HepG2 (cell line): Measurements from ENCODE around the gene SEC14L6. TPM values are rescaled to one million over a fixed set of nuclear protein-coding genes. Genes with fewer than 3 reads are reported as not detected.
A peak's percentile ranks its signal among the peaks of the same experiment; 100 is the strongest.

Experiments used
- AGO1 ChIP-seq: fragments of 200-400 bp; formaldehyde crosslinking; IDR thresholded peaks from 2 replicates; pipeline ENCODE4 v1.6.1; 2017; ENCODE audit warnings: mild to moderate bottlenecking, low read depth, low read length, moderate library complexity; ENCODE audit not compliant: poor library complexity, severe bottlenecking
- FOXK2 ChIP-seq: fragments of 450-650 bp; IDR thresholded peaks from 2 replicates; pipeline ENCODE4 v1.6.1; 2016
- KDM3A ChIP-seq: IDR thresholded peaks from 2 replicates; pipeline ENCODE4 v1.6.1; 2018; ENCODE audit warnings: low read depth, missing compliant biosample characterization
- NCOA2 ChIP-seq: sonication (generic); formaldehyde crosslinking; IDR thresholded peaks from 2 replicates; pipeline ENCODE4 v1.8.0; 2022; ENCODE audit warnings: inconsistent platforms
- NFKBIZ ChIP-seq: IDR thresholded peaks from 2 replicates; pipeline ENCODE4 v1.6.1; 2018; ENCODE audit warnings: missing genetic modification reagents, missing compliant biosample characterization
- NR2F1 ChIP-seq, 2 experiments: fragments of 450-650 bp in 1 of 2; formaldehyde crosslinking in 1 of 2; IDR thresholded peaks; 2 replicates each; pipeline versions ENCODE4 v1.5.0 to v1.6.1; 2016 to 2020; ENCODE audit warnings: mild to moderate bottlenecking in 1 of 2, missing compliant biosample characterization in 1 of 2, missing genetic modification reagents in 1 of 2, moderate library complexity in 1 of 2
- NR2F2 ChIP-seq: IDR thresholded peaks from 2 replicates; pipeline ENCODE4 v1.6.1; 2012; ENCODE audit warnings: low read depth, inconsistent platforms, borderline replicate concordance
- PPARG ChIP-seq: conservative IDR thresholded peaks from 2 replicates; pipeline ENCODE4 v1.6.1; 2016; ENCODE audit warnings: missing biosample characterization, missing genetic modification reagents
- SMARCC2 ChIP-seq: fragments of 450-650 bp; IDR thresholded peaks from 2 replicates; pipeline ENCODE4 v1.6.1; 2017; ENCODE audit warnings: antibody characterized with exemption, mild to moderate bottlenecking
- ZEB1 ChIP-seq: IDR thresholded peaks from 2 replicates; pipeline ENCODE4 v1.6.1; 2012; ENCODE audit warnings: mild to moderate bottlenecking, low read depth, inconsistent platforms; ENCODE audit not compliant: insufficient replicate concordance
- ZFP36 ChIP-seq: fragments of 150-350 bp; IDR thresholded peaks from 2 replicates; pipeline ENCODE4 v1.6.1; 2018; ENCODE audit warnings: borderline replicate concordance, low read length, low read depth; ENCODE audit not compliant: partially characterized antibody
- ZNF205 ChIP-seq: IDR thresholded peaks from 2 replicates; pipeline ENCODE4 v1.6.1; 2018; ENCODE audit warnings: missing biosample characterization, missing genetic modification reagents
- ZNF224 ChIP-seq: sonication (generic); formaldehyde crosslinking; IDR thresholded peaks from 2 replicates; pipeline ENCODE4 v1.5.0; 2020; ENCODE audit warnings: mild to moderate bottlenecking, missing genetic modification reagents
- ZNF432 ChIP-seq: sonication (generic); formaldehyde crosslinking; IDR thresholded peaks from 2 replicates; pipeline ENCODE4 v1.5.0; 2020; ENCODE audit warnings: missing genetic modification reagents, mild to moderate bottlenecking, borderline replicate concordance
- ZNF513 ChIP-seq: sonication (generic); formaldehyde crosslinking; conservative IDR thresholded peaks from 2 replicates; pipeline ENCODE4 v1.5.0; 2020; ENCODE audit warnings: missing genetic modification reagents
- ZSCAN29 ChIP-seq: sonication (generic); formaldehyde crosslinking; conservative IDR thresholded peaks from 2 replicates; pipeline ENCODE4 v1.4.0; 2020; ENCODE audit warnings: mild to moderate bottlenecking, missing genetic modification reagents
- polyA plus RNA-seq, 8 experiments: library from polyadenylated mRNA; depleted of rRNA in 3 of 8; stranded (reverse) in 7 of 8; unstranded in 1 of 8; fragments of >200 nt; fragmentation: Illumina TruSeq in 4 of 8; extraction: Trizol in 4 of 8; gene quantifications; 2 replicates each; pipeline versions ENCODE4 v1.2.1 to v1.2.3, GENCODE V29; 2011 to 2016; ENCODE audit warnings: low read depth in 4 of 8, missing spikeins in 1 of 8, mixed read lengths in 1 of 8; ENCODE audit not compliant: insufficient read depth in 1 of 8
- total RNA-seq, 5 experiments: library from RNA; depleted of rRNA; stranded (reverse); fragments of >200 nt; fragmentation: Illumina TruSeq; extraction: Trizol; gene quantifications; 2 replicates each; pipeline ENCODE4 v1.2.3, GENCODE V29; 2016; ENCODE audit warnings: low read depth in 1 of 5
- TF ChIP-seq, protein P1 (sequence below): sonication (generic); formaldehyde crosslinking; IDR thresholded peaks from 2 replicates; pipeline ENCODE4 v1.5.0; 2020; ENCODE audit warnings: mild to moderate bottlenecking, missing genetic modification reagents
- TF ChIP-seq, protein P2 (sequence below): sonication (generic); formaldehyde crosslinking; IDR thresholded peaks from 2 replicates; pipeline ENCODE4 v1.4.0; 2020; ENCODE audit warnings: missing genetic modification reagents
- TF ChIP-seq, protein P3 (sequence below): sonication (generic); formaldehyde crosslinking; IDR thresholded peaks from 2 replicates; pipeline ENCODE4 v1.5.1; 2020; ENCODE audit warnings: mild to moderate bottlenecking, missing genetic modification reagents, moderate library complexity

The SEC14L6 gene
- total and polyA plus RNA-seq, 2 of the 13 experiments (the other 11 are each of a cell fraction or from before 2014, with no cell fraction given) = 0.09 to 9.3 TPM

DNA sequence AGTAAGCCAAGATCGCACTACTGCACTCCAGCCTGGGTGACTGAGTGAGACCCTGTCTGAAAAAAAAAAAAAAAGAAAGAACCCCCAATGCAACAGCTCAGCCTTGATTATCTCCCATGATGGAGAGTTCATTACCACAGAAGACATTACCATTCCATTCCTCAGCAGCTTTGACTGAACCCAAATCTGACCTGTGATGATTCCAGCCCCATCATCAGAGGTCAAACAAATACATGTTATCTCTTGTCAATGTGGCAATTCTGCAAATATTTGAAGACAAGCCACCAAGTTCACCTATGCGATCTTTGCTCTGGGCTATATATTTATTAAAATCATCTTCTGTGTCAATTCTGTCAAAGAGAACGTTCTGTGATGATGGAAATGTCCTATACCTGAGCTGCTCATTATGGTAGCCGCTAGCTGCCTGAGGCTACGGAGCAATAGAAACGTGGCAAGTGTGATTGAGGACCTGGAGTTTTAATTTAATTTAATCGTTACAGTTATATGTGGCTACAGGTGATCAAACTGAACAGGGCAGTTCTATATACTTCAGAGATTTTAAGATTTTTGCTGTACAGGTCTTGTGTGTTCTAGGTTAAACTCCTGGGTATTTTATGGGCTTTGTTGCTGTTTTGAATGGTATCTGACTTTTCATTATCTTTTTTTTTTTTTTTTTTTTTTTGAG lies 48.9 kb downstream of the SEC14L6 start (continued):
- TF ChIP-seq AGO1 = no peak
- TF ChIP-seq ZNF224 (CRISPR knock-in tag) = no peak
- peak; percentile 60 for TF ChIP-seq ZFP36
- TF ChIP-seq, protein P1, sequence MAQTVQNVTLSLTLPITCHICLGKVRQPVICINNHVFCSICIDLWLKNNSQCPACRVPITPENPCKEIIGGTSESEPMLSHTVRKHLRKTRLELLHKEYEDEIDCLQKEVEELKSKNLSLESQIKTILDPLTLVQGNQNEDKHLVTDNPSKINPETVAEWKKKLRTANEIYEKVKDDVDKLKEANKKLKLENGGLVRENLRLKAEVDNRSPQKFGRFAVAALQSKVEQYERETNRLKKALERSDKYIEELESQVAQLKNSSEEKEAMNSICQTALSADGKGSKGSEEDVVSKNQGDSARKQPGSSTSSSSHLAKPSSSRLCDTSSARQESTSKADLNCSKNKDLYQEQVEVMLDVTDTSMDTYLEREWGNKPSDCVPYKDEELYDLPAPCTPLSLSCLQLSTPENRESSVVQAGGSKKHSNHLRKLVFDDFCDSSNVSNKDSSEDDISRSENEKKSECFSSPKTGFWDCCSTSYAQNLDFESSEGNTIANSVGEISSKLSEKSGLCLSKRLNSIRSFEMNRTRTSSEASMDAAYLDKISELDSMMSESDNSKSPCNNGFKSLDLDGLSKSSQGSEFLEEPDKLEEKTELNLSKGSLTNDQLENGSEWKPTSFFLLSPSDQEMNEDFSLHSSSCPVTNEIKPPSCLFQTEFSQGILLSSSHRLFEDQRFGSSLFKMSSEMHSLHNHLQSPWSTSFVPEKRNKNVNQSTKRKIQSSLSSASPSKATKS = no peak
- TF ChIP-seq KDM3A (CRISPR knock-in tag) = no peak
- 0 out of 2 replicates have a peak, but pooled peaks have one; percentile 32 for TF ChIP-seq ZNF205 (CRISPR knock-in tag)
- TF ChIP-seq ZNF513 (CRISPR knock-in tag) = no peak
- TF ChIP-seq NR2F1 (CRISPR knock-in tag; IDR thresholded peaks at IDR 0.05) = peak; percentile 81 to 89
- TF ChIP-seq, protein P2, sequence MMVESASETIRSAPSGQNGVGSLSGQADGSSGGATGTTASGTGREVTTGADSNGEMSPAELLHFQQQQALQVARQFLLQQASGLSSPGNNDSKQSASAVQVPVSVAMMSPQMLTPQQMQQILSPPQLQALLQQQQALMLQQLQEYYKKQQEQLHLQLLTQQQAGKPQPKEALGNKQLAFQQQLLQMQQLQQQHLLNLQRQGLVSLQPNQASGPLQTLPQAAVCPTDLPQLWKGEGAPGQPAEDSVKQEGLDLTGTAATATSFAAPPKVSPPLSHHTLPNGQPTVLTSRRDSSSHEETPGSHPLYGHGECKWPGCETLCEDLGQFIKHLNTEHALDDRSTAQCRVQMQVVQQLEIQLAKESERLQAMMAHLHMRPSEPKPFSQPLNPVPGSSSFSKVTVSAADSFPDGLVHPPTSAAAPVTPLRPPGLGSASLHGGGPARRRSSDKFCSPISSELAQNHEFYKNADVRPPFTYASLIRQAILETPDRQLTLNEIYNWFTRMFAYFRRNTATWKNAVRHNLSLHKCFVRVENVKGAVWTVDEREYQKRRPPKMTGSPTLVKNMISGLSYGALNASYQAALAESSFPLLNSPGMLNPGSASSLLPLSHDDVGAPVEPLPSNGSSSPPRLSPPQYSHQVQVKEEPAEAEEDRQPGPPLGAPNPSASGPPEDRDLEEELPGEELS (CRISPR knock-in tag) = peak; percentile 37; the same call in 1 of the 2 replicates
- TF ChIP-seq FOXK2 = no peak
- TF ChIP-seq SMARCC2 = no peak
- no peak for TF ChIP-seq ZSCAN29 (CRISPR knock-in tag)
- TF ChIP-seq NCOA2 = peak; percentile 39; the same call in 1 of the 2 replicates
- peak; percentile 43; the same call in 1 of the 2 replicates for TF ChIP-seq PPARG (CRISPR knock-in tag)
- TF ChIP-seq ZEB1 = no peak
- TF ChIP-seq, protein P3, sequence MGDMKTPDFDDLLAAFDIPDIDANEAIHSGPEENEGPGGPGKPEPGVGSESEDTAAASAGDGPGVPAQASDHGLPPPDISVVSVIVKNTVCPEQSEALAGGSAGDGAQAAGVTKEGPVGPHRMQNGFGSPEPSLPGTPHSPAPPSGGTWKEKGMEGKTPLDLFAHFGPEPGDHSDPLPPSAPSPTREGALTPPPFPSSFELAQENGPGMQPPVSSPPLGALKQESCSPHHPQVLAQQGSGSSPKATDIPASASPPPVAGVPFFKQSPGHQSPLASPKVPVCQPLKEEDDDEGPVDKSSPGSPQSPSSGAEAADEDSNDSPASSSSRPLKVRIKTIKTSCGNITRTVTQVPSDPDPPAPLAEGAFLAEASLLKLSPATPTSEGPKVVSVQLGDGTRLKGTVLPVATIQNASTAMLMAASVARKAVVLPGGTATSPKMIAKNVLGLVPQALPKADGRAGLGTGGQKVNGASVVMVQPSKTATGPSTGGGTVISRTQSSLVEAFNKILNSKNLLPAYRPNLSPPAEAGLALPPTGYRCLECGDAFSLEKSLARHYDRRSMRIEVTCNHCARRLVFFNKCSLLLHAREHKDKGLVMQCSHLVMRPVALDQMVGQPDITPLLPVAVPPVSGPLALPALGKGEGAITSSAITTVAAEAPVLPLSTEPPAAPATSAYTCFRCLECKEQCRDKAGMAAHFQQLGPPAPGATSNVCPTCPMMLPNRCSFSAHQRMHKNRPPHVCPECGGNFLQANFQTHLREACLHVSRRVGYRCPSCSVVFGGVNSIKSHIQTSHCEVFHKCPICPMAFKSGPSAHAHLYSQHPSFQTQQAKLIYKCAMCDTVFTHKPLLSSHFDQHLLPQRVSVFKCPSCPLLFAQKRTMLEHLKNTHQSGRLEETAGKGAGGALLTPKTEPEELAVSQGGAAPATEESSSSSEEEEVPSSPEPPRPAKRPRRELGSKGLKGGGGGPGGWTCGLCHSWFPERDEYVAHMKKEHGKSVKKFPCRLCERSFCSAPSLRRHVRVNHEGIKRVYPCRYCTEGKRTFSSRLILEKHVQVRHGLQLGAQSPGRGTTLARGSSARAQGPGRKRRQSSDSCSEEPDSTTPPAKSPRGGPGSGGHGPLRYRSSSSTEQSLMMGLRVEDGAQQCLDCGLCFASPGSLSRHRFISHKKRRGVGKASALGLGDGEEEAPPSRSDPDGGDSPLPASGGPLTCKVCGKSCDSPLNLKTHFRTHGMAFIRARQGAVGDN = no peak
- 0 out of 2 replicates have a peak, but pooled peaks have one; percentile 31 for TF ChIP-seq NFKBIZ (CRISPR knock-in tag)
- peak; percentile 95 for TF ChIP-seq NR2F2
- no peak for TF ChIP-seq ZNF432 (CRISPR knock-in tag)
